ENCODE measurements around the gene AATF. TPM values are rescaled to one million over a fixed set of nuclear protein-coding genes. Genes with fewer than 3 reads are reported as not detected.

AATF gene
- total and polyA plus RNA-seq, 2 of the 8 experiments (the other 6 are each of a cell fraction or from before 2014, with no cell fraction given): 20.1 to 62.8 TPM

- no peaks in the 10 kb centered on the region for H3K27me3 ChIP-seq (replicated peaks in 1 of 4; ENCODE audit: control insufficient read depth in 3 of 4, extremely low read depth in 1 of 4, insufficient read depth in 3 of 4, low read length in 3 of 4)
- H2BK5ac ChIP-seq (ENCODE audit: low read depth, low read length): no peak overlapping the region
- H3K18ac ChIP-seq (ENCODE audit: extremely low read depth, low read length): no peak overlapping the region
- H2AFZ ChIP-seq (ENCODE audit: low read length): no peak overlapping the region
- H2BK120ac ChIP-seq (replicated peaks; ENCODE audit: low read depth, low read length): no peak overlapping the region
- no peak overlapping the region for H3K4me3 ChIP-seq (ENCODE audit: extremely low read depth in 1 of 4, insufficient read depth in 2 of 4, low read depth in 3 of 4, low read length in 4 of 4)
- H4K8ac ChIP-seq (ENCODE audit: extremely low read depth, insufficient read depth, low read length): no peak overlapping the region
- no peak overlapping the region for H3K56ac ChIP-seq (replicated peaks; ENCODE audit: insufficient read length, low read depth, low read length)
- no peaks in the 10 kb centered on the region for H3K23me2 ChIP-seq (ENCODE audit: low read depth, low read length)
- no peak overlapping the region for H3K27ac ChIP-seq (ENCODE audit: low read depth, low read length)
- H3K14ac ChIP-seq (ENCODE audit: insufficient read length): no peak overlapping the region
- no peaks in the 10 kb centered on the region for H4K20me1 ChIP-seq (replicated peaks in 1 of 2; ENCODE audit: control insufficient read depth in 1 of 2, insufficient read depth in 2 of 2, low read length in 2 of 2)
- H3K79me1 ChIP-seq (ENCODE audit: low read depth, low read length): no peaks in the 10 kb centered on the region
- H3K4ac ChIP-seq (replicated peaks; ENCODE audit: insufficient read length, low read depth, low read length): no peak overlapping the region
- H3K9me3 ChIP-seq (ENCODE audit: insufficient read depth in 2 of 2, low read depth in 1 of 2, low read length in 1 of 2): no peaks in the 10 kb centered on the region
- 87% methylated on average over 5 of the region's 5 CpGs; no CpG with 5 or more reads in 1 of the 2 experiments for WGBS, 2 experiments (ENCODE audit: extremely low coverage in 1 of 2, insufficient coverage in 1 of 2, insufficient read length in 1 of 2, insufficient replicate concordance in 2 of 2, low coverage in 1 of 2, low lambda C conversion rate in 2 of 2, missing lambda C conversion rate in 1 of 2)
- H4K91ac ChIP-seq (replicated peaks; ENCODE audit: insufficient read length, low read length): no peak overlapping the region
- H2BK15ac ChIP-seq (ENCODE audit: low read length): no peak overlapping the region
- no peak for DNase-seq (ENCODE audit: low read depth in 1 of 2, low spot score in 2 of 2)
- no peak overlapping the region for H3K23ac ChIP-seq (ENCODE audit: insufficient read length)
- no peaks in the 10 kb centered on the region; a peak in 1 of 8 replicates for H3K36me3 ChIP-seq (ENCODE audit: control insufficient read depth in 2 of 4, insufficient read depth in 4 of 4, low read length in 3 of 4)
- CTCF ChIA-PET (ENCODE audit: partially characterized antibody): interaction anchor here (0.9 to 1.3 kb wide), 4 partner anchors 12 to 123 kb away, joined by 3 read pairs; no protein-coding TSS in a partner anchor
- no peak overlapping the region for H4K5ac ChIP-seq (ENCODE audit: insufficient read length, low read depth, low read length)
- H3K4me2 ChIP-seq (ENCODE audit: insufficient read depth in 1 of 2, low read depth in 2 of 2, low read length in 2 of 2): no peak overlapping the region
- no peak overlapping the region for H2BK12ac ChIP-seq (ENCODE audit: low read depth, low read length)
- POLR2A ChIA-PET (ENCODE audit: partially characterized antibody): no interaction called here
- H3K4me1 ChIP-seq (replicated peaks in 1 of 4; ENCODE audit: control insufficient read depth in 3 of 4, insufficient read depth in 4 of 4, low read length in 3 of 4): peaks cover 1 to 6% (median 4%) of the 10 kb centered on the region in 4 experiments; a peak in 4 of 7 replicates
- FAIRE-seq: no peak
- no peaks in the 10 kb centered on the region for H3K79me2 ChIP-seq (ENCODE audit: control insufficient read depth in 1 of 2, insufficient read depth in 2 of 2, low read length in 2 of 2)
- H2AK5ac ChIP-seq (ENCODE audit: low read depth, low read length): no peak overlapping the region
- H2BK20ac ChIP-seq (ENCODE audit: low read length): no peak overlapping the region
- no peak for TF ChIP-seq CTCF (IDR thresholded peaks at IDR 0.05; ENCODE audit: control extremely low read depth in 1 of 3, insufficient read depth in 1 of 3, low read depth in 1 of 3, low read length in 3 of 3)
- no peak for TF ChIP-seq CBX5 (IDR thresholded peaks at IDR 0.05; ENCODE audit: low read depth, low read length)
- TF ChIP-seq CREB1 (IDR thresholded peaks at IDR 0.05): no peak
- no peak for TF ChIP-seq BACH1 (IDR thresholded peaks at IDR 0.05; ENCODE audit: low read length)
- TF ChIP-seq SIN3A (conservative IDR thresholded peaks at IDR 0.05 in 1 of 2, IDR thresholded peaks at IDR 0.05 in 1 of 2; ENCODE audit: low read depth in 1 of 2, low read length in 2 of 2): no peak
- no peak for TF ChIP-seq GTF2F1 (IDR thresholded peaks at IDR 0.05; ENCODE audit: borderline replicate concordance, low read depth, low read length)
- TF ChIP-seq SP2 (IDR thresholded peaks at IDR 0.05; ENCODE audit: low read length): no peak
- TF ChIP-seq GABPA (IDR thresholded peaks at IDR 0.05; ENCODE audit: borderline replicate concordance, insufficient read depth, low read length): no peak
- H3K9ac ChIP-seq (replicated peaks in 1 of 4; ENCODE audit: extremely low read depth in 1 of 4, low read depth in 3 of 4, low read length in 3 of 4): no peak overlapping the region
Observed at GRCh38 chr17:37051381-37051780, 102.6 kb downstream of the AATF start.

All from H1 (cell line).